DMS114 treated with DMSO at 0.1 percent for 48 hours (cell line): ENCODE measurements around the gene CTSC.

Experiments
- DNase-seq: peaks from one replicate; lab custom pipeline; 2025; ENCODE audit not compliant: unreplicated experiment; lab: John Stamatoyannopoulos, UW

The CTSC gene

GRCh38 chr11:88337181-88337986 lies at the start of gene CTSC:
Gene CTSC, minus strand, starts transcription at chr11:88337736. Its CDS starts 64 bp downstream, at chr11:88337672.
- peak; percentile 16 for DNase-seq

- no peak for DNase-seq
These were observed 47.1 kb upstream of the CTSC start for GRCh38 chr11:88384669-88385005.

GRCh38 chr11:88384004-88384668 lies 46.6 kb upstream of the CTSC start:
- no peak for DNase-seq

- DNase-seq = no peak
These were observed 45.9 kb upstream of the CTSC start for GRCh38 chr11:88383447-88383846.

- DNase-seq = no peak
These were observed 41.6 kb upstream of the CTSC start for GRCh38 chr11:88379130-88379529.

- DNase-seq = no peak
These were observed 41.0 kb upstream of the CTSC start for GRCh38 chr11:88378422-88379066.

- no peak for DNase-seq
These were observed 40.1 kb upstream of the CTSC start for GRCh38 chr11:88377646-88378045.

- no peak for DNase-seq
These were observed 39.6 kb upstream of the CTSC start for GRCh38 chr11:88377144-88377543.

GRCh38 chr11:88375927-88376470 lies 38.5 kb upstream of the CTSC start:
- DNase-seq = no peak

- DNase-seq = no peak
These were observed 33.2 kb upstream of the CTSC start for GRCh38 chr11:88370782-88371181.

GRCh38 chr11:88367310-88367709 lies 29.8 kb upstream of the CTSC start:
- DNase-seq = no peak

GRCh38 chr11:88363648-88364065 lies 26.1 kb upstream of the CTSC start:
- DNase-seq = no peak

GRCh38 chr11:88363004-88363403 lies 25.5 kb upstream of the CTSC start:
- DNase-seq = no peak

- no peak for DNase-seq
These were observed 22.6 kb upstream of the CTSC start for GRCh38 chr11:88360141-88360540.

- DNase-seq = no peak
These were observed 22.0 kb upstream of the CTSC start for GRCh38 chr11:88359541-88359940.

GRCh38 chr11:88359114-88359513 lies 21.6 kb upstream of the CTSC start:
- DNase-seq = no peak

- no peak for DNase-seq
These were observed 20.5 kb upstream of the CTSC start for GRCh38 chr11:88358040-88358431.

GRCh38 chr11:88357323-88358039 lies 19.9 kb upstream of the CTSC start:
- no peak for DNase-seq

- no peak for DNase-seq
These were observed 18.4 kb upstream of the CTSC start for GRCh38 chr11:88355887-88356286.

- DNase-seq = no peak
These were observed 17.4 kb upstream of the CTSC start for GRCh38 chr11:88354912-88355311.

- no peak for DNase-seq
These were observed 16.4 kb upstream of the CTSC start for GRCh38 chr11:88353835-88354496.
